Activated naive CD4-positive, alpha-beta T cell (primary cell): ENCODE data around the gene NOL3.
"Not testable (repeated sequence)": the region's sequence is repeated elsewhere in the genome, so short reads cannot be mapped to it uniquely, and the experiment has no call there.

Experiments used
- DNase-seq, 4 experiments: peaks; one replicate each; lab custom pipeline; 2025; lab: John Stamatoyannopoulos, UW

Gene NOL3

GRCh38 chr16:67170168-67170948, at the start of gene NOL3:
Gene NOL3 (plus strand): TSS chr16:67170538.
- DNase-seq = no peak

DNA sequence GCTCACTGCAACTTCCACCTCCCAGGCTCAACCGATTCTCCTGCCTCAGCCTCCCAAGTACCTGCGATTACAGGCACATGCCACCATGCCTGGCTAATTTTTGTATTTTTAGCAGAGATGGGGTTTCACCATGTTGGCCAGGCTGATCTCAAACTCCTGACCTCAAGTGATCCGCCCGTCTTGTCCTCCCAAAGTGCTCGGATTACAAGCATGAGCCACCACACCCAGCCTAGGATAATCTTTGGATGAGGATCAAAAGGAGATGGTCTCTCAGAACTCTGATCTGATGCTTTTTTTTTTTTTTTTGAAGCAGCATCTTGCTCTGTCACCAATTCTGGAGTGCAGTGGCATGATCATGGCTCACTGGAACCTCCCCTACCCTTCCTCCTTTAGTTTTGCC, 47.5 kb upstream of the NOL3 start:
- not testable (repeated sequence) for DNase-seq

DNA sequence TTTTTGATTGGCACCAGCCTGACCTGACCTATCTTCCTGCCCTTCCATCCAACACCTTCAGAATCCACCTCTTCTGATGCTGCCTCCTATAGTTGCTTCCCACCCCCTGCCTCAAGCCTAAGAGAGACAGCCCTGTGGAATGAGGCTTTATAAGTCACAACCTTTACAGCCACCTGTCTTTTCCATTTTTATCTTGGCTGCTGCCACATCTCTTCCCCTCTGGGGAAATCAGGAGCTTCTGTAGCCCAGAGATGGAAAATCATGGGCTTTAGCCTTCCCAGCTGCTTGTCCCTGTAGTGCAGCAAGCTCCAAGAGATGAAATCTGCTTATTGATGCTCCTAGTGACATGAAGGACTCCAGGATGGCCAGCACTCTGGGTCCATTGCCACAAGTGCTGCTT, 41.9 kb upstream of the NOL3 start:
- DNase-seq = no peak

GRCh38 chr16:67128887-67129286, 41.5 kb upstream of the NOL3 start:
- no peak for DNase-seq

DNA sequence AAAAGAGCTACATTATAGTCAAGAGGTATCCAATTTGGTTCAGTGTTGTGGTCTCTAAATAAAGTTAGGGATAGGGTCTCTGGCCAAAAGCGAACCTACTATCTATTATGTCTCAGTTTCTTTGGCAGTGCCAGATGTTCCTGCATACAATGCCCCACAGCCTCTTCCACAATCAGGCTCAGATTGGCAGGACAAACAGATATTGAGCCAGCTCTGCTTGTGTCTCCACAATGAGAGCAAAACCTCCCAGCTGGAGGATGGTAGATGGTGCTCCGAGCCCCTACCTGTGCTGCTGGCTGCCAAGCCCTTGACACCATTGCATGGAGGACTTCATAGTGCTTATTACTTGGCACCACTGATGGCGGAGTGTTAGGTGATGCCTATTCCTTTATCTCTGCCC, 40.9 kb upstream of the NOL3 start:
- no peak for DNase-seq

DNA sequence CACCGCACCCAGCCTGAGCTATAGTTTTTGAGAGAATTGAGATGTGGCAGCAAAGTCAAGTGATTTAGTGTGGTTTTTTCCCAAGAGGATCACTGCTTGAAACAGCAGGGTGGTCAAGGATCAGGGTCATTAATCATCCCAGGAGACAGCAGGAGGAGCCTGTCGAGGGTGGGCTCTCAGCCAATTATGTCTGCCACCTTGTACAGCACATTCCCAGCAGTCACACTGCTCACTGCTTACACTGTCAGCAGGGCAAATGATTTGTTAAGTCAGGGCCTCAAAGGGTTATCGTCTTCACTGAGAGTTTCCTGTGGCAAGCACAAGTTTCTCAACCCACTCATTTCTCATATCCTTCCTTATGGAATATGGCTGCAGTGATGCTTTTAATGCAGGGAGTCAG, 32.7 kb upstream of the NOL3 start:
- DNase-seq = no peak

- no peak for DNase-seq
These were observed 28.9 kb upstream of the NOL3 start for GRCh38 chr16:67141391-67141790.

DNA sequence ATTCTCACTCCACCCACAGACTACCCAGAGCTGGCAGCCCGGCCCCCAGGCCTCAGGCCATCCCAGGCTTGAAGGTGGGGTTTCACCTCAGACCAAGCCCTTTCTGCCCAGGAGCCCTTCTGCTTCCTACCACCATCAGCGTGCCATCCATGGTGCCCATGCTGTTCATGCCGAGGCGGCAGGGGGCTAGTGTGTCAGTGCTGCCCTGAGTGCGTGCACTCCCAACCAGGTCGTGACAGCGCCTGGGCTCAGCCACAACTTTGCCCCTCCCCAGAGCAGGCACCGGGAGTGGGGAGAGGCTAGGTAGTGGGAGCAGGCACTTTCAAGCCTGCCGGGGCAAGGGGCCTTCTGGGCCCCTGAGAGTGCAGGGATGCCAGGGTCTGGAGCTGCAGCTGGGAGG, 28.0 kb upstream of the NOL3 start:
- no peak for DNase-seq

GRCh38 chr16:67144943-67145342, 25.4 kb upstream of the NOL3 start:
- DNase-seq = no peak

- DNase-seq = no peak
These were observed 24.6 kb upstream of the NOL3 start for GRCh38 chr16:67145746-67146145.

DNA sequence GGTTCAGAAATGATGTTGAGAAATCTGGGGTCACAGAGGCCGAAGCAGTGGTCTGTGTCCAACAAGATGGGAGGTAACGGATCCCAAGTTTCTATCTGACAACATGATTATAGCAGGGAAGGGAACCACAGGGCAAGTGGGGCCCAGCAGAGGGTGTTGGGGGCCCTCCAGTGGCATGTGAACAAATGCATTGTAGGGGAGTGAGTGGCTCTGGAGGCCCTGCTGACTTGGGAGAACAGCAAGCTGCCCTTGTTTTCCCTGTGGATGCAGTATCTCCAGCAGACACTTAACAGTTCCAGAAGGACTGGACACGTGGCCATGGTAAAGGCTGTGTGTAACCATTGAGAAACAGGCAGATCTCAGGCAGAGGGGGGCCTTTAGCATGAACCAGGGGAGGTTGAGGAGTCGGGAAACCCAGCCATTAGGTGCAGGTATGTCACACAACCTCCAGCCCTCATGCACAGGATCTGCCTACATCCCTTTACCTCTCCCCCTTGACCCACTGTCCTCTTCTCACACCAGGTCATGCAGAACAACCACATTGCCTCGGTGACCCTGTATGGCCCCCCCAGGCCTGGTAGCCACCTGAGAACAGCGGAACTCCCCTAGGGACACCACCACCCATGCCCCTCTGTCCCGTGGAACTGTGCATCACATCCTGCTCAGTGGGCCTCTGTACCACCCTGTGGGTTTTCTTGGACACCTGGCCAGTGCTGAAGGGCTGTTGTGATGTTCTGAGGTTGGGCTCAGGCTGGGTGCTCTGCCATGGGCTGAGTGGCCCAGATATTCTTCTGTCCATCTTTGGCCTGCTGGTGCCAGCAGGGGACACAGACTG, 23.6 kb upstream of the NOL3 start:
- DNase-seq = no peak

GRCh38 chr16:67147437-67148140, 22.7 kb upstream of the NOL3 start:
- no peak for DNase-seq

GRCh38 chr16:67148221-67148620, 22.1 kb upstream of the NOL3 start:
- no peak for DNase-seq

DNA sequence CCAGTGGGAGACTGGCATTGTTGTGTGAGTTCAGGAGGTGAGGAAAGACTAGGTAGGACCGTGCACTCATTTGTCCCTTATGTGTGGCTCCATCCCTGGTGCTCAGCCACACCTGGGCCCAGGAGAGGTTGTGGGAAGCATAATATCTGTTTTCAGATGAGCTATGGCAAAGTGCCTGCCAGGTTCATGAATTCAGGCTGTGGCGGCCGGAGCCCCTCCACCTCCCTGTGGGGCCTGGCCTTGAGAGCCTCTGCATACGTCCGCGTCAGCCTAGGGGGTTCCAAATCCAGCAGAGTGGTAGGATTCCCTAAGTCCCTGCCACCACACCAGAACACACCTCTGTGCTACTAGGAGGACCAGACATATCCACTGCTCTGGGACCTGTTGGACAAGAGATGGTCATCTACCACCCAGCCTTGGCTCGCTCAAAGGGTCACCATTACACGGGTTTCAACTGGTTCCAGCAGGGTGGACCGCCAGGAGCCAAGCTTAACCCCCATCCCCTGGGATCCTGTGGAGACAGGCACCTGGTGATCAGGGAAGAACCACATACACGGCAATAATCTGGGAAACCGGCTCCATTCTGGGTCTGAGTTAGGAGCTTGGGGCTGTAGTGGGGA, 21.6 kb upstream of the NOL3 start:
- DNase-seq = no peak

- no peak for DNase-seq
These were observed 20.9 kb upstream of the NOL3 start for GRCh38 chr16:67149276-67150046.

DNA sequence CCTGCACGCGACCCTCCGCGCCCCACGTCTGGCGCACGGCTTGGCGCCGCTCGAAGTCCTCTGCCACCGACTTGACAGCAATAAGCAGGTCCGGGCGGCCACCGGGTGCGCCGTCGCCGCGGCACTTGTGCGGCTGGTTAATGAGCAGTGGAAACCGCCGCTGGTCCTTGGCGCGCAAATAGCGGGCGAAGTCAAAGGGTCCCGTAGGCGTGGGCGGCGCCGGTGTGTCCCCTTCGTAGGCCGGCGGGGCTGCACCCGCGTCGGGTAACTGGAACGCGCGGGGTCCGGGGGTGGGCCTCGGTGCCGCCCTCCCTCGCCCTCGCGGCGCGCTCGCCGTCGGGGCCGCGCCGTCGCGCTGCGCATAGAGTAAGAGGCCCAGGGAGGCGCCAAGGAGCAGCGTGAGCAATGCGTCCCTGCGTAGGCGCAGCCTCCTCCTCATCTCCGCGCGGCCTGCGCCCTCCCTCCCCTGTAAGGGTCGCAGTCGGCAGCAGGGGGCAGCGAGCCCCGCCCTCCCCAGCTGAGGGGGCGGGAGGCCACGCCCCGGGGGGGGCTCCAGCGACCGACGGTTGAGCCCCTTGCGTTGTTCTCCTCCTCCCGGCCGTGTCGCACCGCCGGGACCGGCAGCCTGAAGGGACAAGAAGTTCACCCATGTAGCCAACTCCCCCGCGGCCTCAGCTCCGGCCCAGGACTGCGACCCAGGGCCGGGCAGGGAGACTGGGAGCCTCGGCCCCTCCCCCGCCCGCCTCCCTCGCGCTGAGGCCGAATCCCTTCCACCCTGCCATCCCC, 20.1 kb upstream of the NOL3 start:
- DNase-seq = no peak

- DNase-seq = no peak
These were observed 19.4 kb upstream of the NOL3 start, which contains the start of gene B3GNT9 for GRCh38 chr16:67150833-67151396. Gene B3GNT9 (minus strand): TSS chr16:67150998. CDS start chr16:67150485, 513 bp downstream.

DNA sequence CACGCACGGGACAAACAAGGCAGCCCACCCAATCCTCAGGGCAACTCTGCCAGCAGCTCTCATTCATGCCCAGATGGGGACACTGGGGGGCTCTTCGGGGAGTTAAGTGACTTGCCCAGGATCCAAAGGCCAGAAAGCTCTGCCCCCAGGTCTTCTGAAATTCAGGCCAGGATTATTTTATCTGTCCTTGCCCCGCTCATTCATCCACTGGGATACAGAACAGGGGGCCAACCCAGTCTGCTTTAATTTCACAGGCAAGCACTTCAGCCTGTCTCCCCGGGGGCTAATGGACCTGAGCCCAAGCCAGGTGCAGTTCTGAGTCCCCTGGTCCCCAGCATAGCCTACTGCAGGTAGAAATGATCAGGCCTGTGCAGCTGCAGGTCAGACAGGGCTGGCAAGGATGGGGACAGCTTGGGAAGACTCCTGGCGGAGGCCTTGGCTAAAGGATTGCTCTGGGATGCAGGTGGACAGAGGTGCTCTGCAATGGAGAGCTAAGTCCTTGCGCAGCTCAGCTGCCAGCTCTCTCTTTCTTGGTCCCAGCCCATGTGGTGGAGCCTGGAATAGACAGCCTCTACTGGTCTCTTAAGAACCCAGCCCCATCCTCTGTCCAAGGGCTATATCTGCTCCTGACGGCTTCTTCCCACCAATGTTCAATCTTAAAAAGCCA, 18.8 kb upstream of the NOL3 start:
- DNase-seq = no peak

DNA sequence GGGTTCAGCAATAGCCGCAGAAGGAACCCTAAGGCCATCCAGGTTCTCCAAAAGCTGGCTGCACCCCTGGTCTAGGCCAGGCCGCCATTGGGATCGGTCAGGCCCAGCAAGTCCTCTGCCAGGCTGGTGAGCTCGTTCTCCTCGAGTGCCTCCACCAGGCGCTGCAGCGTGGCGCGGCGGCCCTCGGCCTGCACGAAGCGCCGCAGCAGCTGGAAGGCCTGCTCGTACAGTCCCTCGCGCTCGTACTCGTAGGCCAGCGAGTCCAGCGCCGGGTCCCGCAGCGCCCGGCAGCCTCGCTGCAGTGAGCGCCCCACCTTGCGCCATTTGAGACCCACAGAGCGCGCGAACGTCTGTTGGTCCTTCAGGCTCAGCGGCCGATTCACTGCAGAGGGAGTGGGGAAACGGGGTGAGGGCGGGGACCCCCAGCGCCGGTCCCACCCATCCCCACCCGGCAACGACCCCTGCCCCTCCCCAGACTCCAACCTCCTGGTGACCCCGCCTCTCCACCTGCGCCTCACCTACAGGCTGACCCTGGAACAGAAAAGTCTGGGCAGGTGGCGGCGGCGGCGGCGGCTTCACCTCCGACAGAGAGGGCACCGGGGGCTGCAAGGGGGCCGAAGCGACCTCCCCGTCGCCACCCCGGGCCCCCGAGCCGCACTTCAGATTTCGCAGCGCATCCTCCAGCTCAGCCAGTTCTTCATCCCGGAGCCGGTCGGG, 15.6 kb upstream of the NOL3 start:
- DNase-seq = no peak
